ENCODE measurements around the gene C4BPB. TPM values are rescaled to one million over a fixed set of nuclear protein-coding genes. Genes with fewer than 3 reads are reported as not detected.

Gene C4BPB
- total RNA-seq, 3 donors from 2014 or later: 4.4 to 20.0 (median 7.2) TPM

- no peak for ATAC-seq
- no peaks in the 10 kb centered on the region for H3K36me3 ChIP-seq (ENCODE audit: low read depth)
- no peaks in the 10 kb centered on the region for H3K9me3 ChIP-seq
- intact Hi-C loops (cut with DNase I, micrococcal nuclease): no loop called here
- DNase-seq: no peak
- TF ChIP-seq, protein P1, sequence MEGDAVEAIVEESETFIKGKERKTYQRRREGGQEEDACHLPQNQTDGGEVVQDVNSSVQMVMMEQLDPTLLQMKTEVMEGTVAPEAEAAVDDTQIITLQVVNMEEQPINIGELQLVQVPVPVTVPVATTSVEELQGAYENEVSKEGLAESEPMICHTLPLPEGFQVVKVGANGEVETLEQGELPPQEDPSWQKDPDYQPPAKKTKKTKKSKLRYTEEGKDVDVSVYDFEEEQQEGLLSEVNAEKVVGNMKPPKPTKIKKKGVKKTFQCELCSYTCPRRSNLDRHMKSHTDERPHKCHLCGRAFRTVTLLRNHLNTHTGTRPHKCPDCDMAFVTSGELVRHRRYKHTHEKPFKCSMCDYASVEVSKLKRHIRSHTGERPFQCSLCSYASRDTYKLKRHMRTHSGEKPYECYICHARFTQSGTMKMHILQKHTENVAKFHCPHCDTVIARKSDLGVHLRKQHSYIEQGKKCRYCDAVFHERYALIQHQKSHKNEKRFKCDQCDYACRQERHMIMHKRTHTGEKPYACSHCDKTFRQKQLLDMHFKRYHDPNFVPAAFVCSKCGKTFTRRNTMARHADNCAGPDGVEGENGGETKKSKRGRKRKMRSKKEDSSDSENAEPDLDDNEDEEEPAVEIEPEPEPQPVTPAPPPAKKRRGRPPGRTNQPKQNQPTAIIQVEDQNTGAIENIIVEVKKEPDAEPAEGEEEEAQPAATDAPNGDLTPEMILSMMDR (IDR thresholded peaks at IDR 0.05): no peak
- peaks cover 22% of the 10 kb centered on the region for H3K4me1 ChIP-seq (ENCODE audit: low read depth)
- no peak overlapping the region for H3K4me3 ChIP-seq
These were observed 26.6 kb upstream of the C4BPB start for GRCh38 chr1:207062058-207062457.

- H3K36me3 ChIP-seq (ENCODE audit: low read depth): no peaks in the 10 kb centered on the region
- intact Hi-C loops (cut with DNase I, micrococcal nuclease): no loop called here
- DNase-seq (no peak), ATAC-seq (no peak)
- TF ChIP-seq, protein P1 (IDR thresholded peaks at IDR 0.05): no peak
- no peak overlapping the region for H3K4me3 ChIP-seq
- no peaks in the 10 kb centered on the region for H3K9me3 ChIP-seq
- H3K4me1 ChIP-seq (ENCODE audit: low read depth): peaks cover 19% of the 10 kb centered on the region
These were observed 25.6 kb upstream of the C4BPB start for GRCh38 chr1:207063014-207063413.

DNA sequence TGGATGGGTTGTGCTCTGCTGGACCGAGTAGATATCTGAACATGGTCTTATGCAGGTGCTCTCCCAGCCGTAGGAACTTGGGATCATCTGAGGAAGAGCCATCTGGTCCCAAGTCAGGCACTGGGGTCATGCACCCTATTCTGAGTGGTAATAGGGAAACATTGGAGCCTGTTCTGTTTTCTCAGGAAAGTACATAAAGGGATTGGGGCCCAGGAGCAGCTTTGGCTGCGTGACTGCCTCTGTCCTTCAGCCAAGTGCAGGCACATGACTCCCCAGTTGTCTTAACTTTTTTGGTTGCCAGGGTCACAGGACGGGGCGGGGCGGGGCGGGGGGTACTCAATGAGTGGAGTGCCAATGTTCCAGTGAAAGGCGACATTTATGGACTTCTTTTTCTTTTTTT lies 24.1 kb upstream of the C4BPB start:
- Histone ChIP-seq H3K4me3 (no peak overlapping the region), H3K4me1 (ENCODE audit: low read depth) (peaks cover 32% of the 10 kb centered on the region), H3K36me3 (ENCODE audit: low read depth) (peaks cover 4% of the 10 kb centered on the region), H3K9me3 (no peaks in the 10 kb centered on the region)
- peak; percentile 5 for ATAC-seq
- TF ChIP-seq, protein P1 (IDR thresholded peaks at IDR 0.05): no peak
- no peak for DNase-seq
- intact Hi-C loops (cut with DNase I, micrococcal nuclease): no loop called here

- peaks cover 32% of the 10 kb centered on the region for H3K4me1 ChIP-seq (ENCODE audit: low read depth)
- TF ChIP-seq, protein P1 (IDR thresholded peaks at IDR 0.05): no peak
- DNase-seq (no peak), ATAC-seq (peak; percentile 69)
- intact Hi-C loops (cut with DNase I, micrococcal nuclease): no loop called here
- peaks cover 12% of the 10 kb centered on the region for H3K36me3 ChIP-seq (ENCODE audit: low read depth)
- H3K9me3 ChIP-seq: no peaks in the 10 kb centered on the region
- H3K4me3 ChIP-seq: no peak overlapping the region
These were observed 21.5 kb upstream of the C4BPB start for GRCh38 chr1:207067185-207067584.

- peaks cover 32% of the 10 kb centered on the region for H3K4me1 ChIP-seq (ENCODE audit: low read depth)
- ATAC-seq: peak; percentile 91
- peak in 1 of 3 donors; percentile 48 for DNase-seq
- TF ChIP-seq, protein P1 (IDR thresholded peaks at IDR 0.05): no peak
- no peaks in the 10 kb centered on the region for H3K9me3 ChIP-seq
- H3K4me3 ChIP-seq: no peak overlapping the region
- peaks cover 12% of the 10 kb centered on the region for H3K36me3 ChIP-seq (ENCODE audit: low read depth)
- intact Hi-C loops (cut with DNase I, micrococcal nuclease): no loop called here
These were observed 21.0 kb upstream of the C4BPB start for GRCh38 chr1:207067665-207068064.

- DNase-seq: no peak
- Histone ChIP-seq H3K36me3 (ENCODE audit: low read depth) (peaks cover 12% of the 10 kb centered on the region), H3K4me1 (ENCODE audit: low read depth) (peaks cover 31% of the 10 kb centered on the region), H3K9me3 (no peaks in the 10 kb centered on the region), H3K4me3 (no peak overlapping the region)
- ATAC-seq: no peak
- TF ChIP-seq, protein P1 (IDR thresholded peaks at IDR 0.05): no peak
- intact Hi-C loops (cut with DNase I, micrococcal nuclease): no loop called here
These were observed 19.6 kb upstream of the C4BPB start for GRCh38 chr1:207069061-207069460.

Data from mucosa of descending colon (tissue), 3 donors.